Thyroid gland (tissue), 4 donors: ENCODE measurements around the gene TMEM14A.

Experiments used
- CTCF ChIP-seq, 6 experiments: fragments of 200-600 bp in 3 of 6; fragments of 450-650 bp in 3 of 6; sonication (generic) in 3 of 6; IDR thresholded peaks; one replicate each; pipeline ENCODE4 v1.5.1; 2016 to 2019; ENCODE audit warnings: antibody characterized with exemption in 6 of 6, mild to moderate bottlenecking in 2 of 6, inconsistent platforms in 1 of 6, moderate library complexity in 1 of 6
- POLR2A ChIP-seq, 2 donors: fragments of 450-650 bp; IDR thresholded peaks; one replicate each; pipeline ENCODE4 v1.6.1; 2017; ENCODE audit warnings: antibody characterized with exemption in 2 of 2, mild to moderate bottlenecking in 2 of 2, moderate library complexity in 1 of 2

DNA sequence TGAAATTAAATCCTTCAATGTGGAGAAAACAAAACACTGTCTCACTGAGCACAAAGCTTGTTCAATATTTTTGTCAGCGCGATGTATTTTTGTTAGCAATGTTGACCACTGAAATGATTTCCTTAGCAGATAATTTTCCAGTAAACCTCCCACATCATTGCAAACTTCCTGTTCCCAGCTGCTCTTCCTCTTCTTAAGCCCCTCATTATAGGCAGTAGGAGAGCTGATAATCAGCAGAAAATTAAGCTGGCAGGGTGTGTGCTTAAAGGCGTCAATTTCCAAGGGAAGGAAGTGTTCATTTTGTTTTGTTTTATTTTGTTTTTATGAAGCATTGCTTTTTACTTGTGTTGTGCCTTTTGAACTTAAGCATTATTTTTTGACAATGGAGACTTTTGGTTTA is 29.1 kb upstream of the TMEM14A start:
- TF ChIP-seq CTCF (IDR thresholded peaks at IDR 0.05) (no peak), POLR2A (IDR thresholded peaks at IDR 0.05) (no peak)
